ENCODE measurements around the gene FGF19. TPM values are rescaled to one million over a fixed set of nuclear protein-coding genes. Genes with fewer than 3 reads are reported as not detected.
"Not testable (repeated sequence)": the region's sequence is repeated elsewhere in the genome, so short reads cannot be mapped to it uniquely, and the experiment has no call there.

Gene FGF19
- total RNA-seq, 1 experiment from 2014 or later, result 0.69 TPM

DNA sequence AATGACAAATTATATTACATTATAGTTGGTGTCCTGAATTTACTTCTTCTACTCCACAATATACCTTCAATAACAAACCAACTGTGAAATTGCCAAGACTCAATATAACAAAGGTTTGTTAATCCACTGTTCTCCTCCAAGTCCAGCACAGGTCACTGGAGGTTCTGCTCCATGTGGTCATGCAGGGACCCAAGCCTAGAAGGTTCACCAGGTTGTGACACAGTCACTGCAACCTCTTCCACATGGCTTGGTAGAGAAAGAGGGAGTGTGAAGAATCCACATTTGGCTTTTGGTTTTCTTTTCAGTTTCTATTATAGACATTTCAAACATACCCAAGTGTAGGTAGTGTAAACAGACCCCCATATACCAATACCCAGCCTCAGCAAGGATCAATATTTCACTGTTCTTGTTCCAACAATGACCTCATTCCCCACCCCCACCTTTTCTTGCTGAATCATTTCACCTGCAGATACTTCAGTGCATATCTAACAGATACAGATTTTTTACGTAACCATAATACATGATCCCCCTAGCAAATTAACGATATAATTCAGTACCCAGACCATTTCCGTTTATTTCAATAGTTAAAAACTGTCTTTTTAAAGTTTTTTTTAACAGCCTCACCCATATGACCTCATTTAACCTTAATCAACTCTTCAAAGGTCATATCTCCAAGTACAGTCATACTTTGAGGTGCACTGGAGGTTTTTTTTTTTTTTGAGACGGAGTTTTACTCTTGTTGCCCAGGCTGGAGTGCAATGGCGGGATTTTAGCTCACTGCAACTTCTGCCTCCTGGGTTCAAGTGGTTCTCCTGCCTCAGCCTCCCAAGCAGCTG, 14.1 kb downstream of the FGF19 start:
- H3K4me3 ChIP-seq (ENCODE audit: low read depth, low read length, poor library complexity, severe bottlenecking), result no peak overlapping the region
- H3K27ac ChIP-seq (ENCODE audit: low read depth, low read length, poor library complexity, severe bottlenecking), result no peak overlapping the region
- no peaks in the 10 kb centered on the region for H3K36me3 ChIP-seq (ENCODE audit: insufficient read depth, low read length, poor library complexity, severe bottlenecking)
- intact Hi-C loops (cut with micrococcal nuclease; ENCODE audit: unreplicated experiment), result loop anchor here (5.0 kb wide), 1 partner anchor 508 kb away; no protein-coding TSS in a partner anchor
- DNase-seq (ENCODE audit: low spot score), result no peak
- no peaks in the 10 kb centered on the region for H3K27me3 ChIP-seq (replicated peaks; ENCODE audit: insufficient read depth, low read depth, low read length, poor library complexity)
- H3K9me3 ChIP-seq (ENCODE audit: low read depth, low read length, poor library complexity, severe bottlenecking), result no peaks in the 10 kb centered on the region
- no peak for TF ChIP-seq EZH2 (IDR thresholded peaks at IDR 0.05; ENCODE audit: borderline replicate concordance, low read depth, low read length, poor library complexity, severe bottlenecking)
- TF ChIP-seq, protein P1, sequence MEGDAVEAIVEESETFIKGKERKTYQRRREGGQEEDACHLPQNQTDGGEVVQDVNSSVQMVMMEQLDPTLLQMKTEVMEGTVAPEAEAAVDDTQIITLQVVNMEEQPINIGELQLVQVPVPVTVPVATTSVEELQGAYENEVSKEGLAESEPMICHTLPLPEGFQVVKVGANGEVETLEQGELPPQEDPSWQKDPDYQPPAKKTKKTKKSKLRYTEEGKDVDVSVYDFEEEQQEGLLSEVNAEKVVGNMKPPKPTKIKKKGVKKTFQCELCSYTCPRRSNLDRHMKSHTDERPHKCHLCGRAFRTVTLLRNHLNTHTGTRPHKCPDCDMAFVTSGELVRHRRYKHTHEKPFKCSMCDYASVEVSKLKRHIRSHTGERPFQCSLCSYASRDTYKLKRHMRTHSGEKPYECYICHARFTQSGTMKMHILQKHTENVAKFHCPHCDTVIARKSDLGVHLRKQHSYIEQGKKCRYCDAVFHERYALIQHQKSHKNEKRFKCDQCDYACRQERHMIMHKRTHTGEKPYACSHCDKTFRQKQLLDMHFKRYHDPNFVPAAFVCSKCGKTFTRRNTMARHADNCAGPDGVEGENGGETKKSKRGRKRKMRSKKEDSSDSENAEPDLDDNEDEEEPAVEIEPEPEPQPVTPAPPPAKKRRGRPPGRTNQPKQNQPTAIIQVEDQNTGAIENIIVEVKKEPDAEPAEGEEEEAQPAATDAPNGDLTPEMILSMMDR (conservative IDR thresholded peaks at IDR 0.05; ENCODE audit: low read depth, low read length), result no peak
- ChIA-PET POLR2A (ENCODE audit: low non-redundant PET) (no interaction called here), CTCF (no interaction called here)
- BruUV-seq (replicated peaks), result no TSS peak
- H3K4me1 ChIP-seq (ENCODE audit: insufficient read depth, low read length, poor library complexity, severe bottlenecking), result no peaks in the 10 kb centered on the region

DNA sequence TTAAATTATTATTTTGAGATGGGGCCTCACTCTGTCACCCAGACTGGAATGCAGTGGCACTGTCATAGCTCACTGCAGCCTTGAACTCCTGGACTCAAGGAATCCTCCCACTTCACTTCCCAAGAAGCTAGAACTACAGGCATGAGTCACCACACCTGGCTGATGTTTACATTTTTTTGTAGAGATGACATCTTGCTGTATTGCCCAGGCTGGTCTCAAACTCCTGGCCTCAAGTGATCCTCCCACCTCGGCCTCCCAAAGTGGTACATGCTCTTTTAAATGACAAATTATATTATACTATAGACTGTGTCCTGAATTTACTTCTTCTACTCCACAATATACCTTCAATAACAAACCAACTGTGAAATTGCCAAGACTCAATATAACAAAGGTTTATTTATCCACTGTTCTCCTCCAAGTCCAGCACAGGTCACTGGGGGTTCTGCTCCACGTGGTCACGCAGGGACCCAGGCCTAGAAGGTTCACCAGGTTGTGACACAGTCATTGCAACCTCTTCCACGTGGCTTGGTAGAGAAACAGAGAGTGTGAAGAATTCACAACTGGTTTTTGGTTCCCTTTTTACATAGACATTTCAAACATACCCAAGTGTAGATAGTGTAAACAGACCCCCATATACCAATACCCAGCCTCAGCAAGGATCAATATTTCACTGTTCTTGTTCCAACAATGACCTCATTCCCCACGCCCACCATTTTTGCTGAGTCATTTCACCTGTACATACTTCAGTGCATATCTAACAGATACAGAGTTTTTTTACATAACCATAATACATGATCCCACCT, 15.7 kb downstream of the FGF19 start:
- H3K36me3 ChIP-seq (ENCODE audit: insufficient read depth, low read length, poor library complexity, severe bottlenecking); DNase-seq (ENCODE audit: low spot score); BruUV-seq (replicated peaks); H3K4me1 ChIP-seq (ENCODE audit: insufficient read depth, low read length, poor library complexity, severe bottlenecking); POLR2A ChIA-PET (ENCODE audit: low non-redundant PET); H3K4me3 ChIP-seq (ENCODE audit: low read depth, low read length, poor library complexity, severe bottlenecking); H3K27ac ChIP-seq (ENCODE audit: low read depth, low read length, poor library complexity, severe bottlenecking); CTCF ChIA-PET; H3K9me3 ChIP-seq (ENCODE audit: low read depth, low read length, poor library complexity, severe bottlenecking); H3K27me3 ChIP-seq (replicated peaks; ENCODE audit: insufficient read depth, low read depth, low read length, poor library complexity): not testable (repeated sequence)
- intact Hi-C loops (cut with micrococcal nuclease; ENCODE audit: unreplicated experiment), result loop anchor here (2.0 to 5.0 kb wide), 2 partner anchors 201 to 509 kb away; no protein-coding TSS in a partner anchor

DNA sequence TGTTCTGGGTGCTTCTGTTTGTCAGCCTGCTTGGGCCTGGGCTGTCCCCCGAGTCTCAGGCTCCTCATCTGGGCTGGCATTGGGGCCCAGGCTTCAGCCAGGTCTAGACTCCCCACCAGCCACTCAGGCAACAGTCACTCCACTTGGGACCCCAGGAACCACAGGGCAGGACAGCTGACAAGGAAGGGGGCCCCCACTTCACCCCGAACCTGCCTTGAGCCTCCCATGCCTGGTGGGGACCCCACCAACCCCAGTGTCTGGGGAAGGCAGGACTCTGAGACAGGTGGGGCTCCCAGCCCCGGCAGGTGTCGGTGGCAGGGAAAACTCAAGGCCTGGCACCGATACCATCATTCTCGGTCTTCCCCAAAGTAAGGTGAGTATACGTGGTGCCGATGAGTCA, 17.0 kb downstream of the FGF19 start:
- no TSS peak for BruUV-seq (replicated peaks)
- TF ChIP-seq, protein P1 (conservative IDR thresholded peaks at IDR 0.05; ENCODE audit: low read depth, low read length), result no peak
- no peak for TF ChIP-seq EZH2 (IDR thresholded peaks at IDR 0.05; ENCODE audit: borderline replicate concordance, low read depth, low read length, poor library complexity, severe bottlenecking)
- Histone ChIP-seq H3K4me1 (ENCODE audit: insufficient read depth, low read length, poor library complexity, severe bottlenecking) (no peaks in the 10 kb centered on the region), H3K9me3 (ENCODE audit: low read depth, low read length, poor library complexity, severe bottlenecking) (no peaks in the 10 kb centered on the region), H3K27me3 (replicated peaks; ENCODE audit: insufficient read depth, low read depth, low read length, poor library complexity) (no peaks in the 10 kb centered on the region), H3K27ac (ENCODE audit: low read depth, low read length, poor library complexity, severe bottlenecking) (no peak overlapping the region), H3K36me3 (ENCODE audit: insufficient read depth, low read length, poor library complexity, severe bottlenecking) (no peaks in the 10 kb centered on the region), H3K4me3 (ENCODE audit: low read depth, low read length, poor library complexity, severe bottlenecking) (no peak overlapping the region)
- no peak for DNase-seq (ENCODE audit: low spot score)
- intact Hi-C loops (cut with micrococcal nuclease; ENCODE audit: unreplicated experiment), result loop anchor here (1.0 to 5.0 kb wide), 3 partner anchors 202 to 510 kb away; no protein-coding TSS in a partner anchor
- ChIA-PET POLR2A (ENCODE audit: low non-redundant PET) (no interaction called here), CTCF (no interaction called here)
